Brain microvascular endothelial cell (primary cell): ENCODE measurements around the gene VDR.

ENCODE experiments used
- DNase-seq: peaks from one replicate; pipeline ENCODE4 v3.0.0-alpha.2; 2020
- H3K27ac ChIP-seq: fragments of 250-450 bp; sonication (Bioruptor Pico); 2 replicates; pipeline ENCODE4 v1.5.1; 2020; ENCODE audit warnings: mild to moderate bottlenecking, moderate library complexity
- H3K27me3 ChIP-seq: fragments of 250-450 bp; sonication (Bioruptor Pico); replicated peaks from 2 replicates; pipeline ENCODE4 v1.5.1; 2020; ENCODE audit warnings: mild to moderate bottlenecking
- H3K36me3 ChIP-seq: fragments of 250-450 bp; sonication (Bioruptor Pico); replicated peaks from 2 replicates; pipeline ENCODE4 v1.5.1; 2020; ENCODE audit warnings: mild to moderate bottlenecking
- H3K4me3 ChIP-seq: 2 replicates; pipeline ENCODE4 v1.5.1; 2011; ENCODE audit warnings: low read depth, mild to moderate bottlenecking, control low read depth, low read length, moderate library complexity
- in situ Hi-C: cut with HindIII; loops from 2 replicates; pipeline ENCODE4 v1.10.0; 2017; ENCODE audit warnings: low sequenced_read_pairs, low pct_ligation_motif_present
- TF ChIP-seq, protein P1 (sequence below): IDR thresholded peaks from 2 replicates; pipeline ENCODE4 v1.5.1; 2011; ENCODE audit warnings: low read depth, mild to moderate bottlenecking, moderate library complexity, low read length, control low read depth, inconsistent platforms; ENCODE audit errors: missing control alignments

VDR gene

GRCh38 chr12:47904713-47905709, at the start of gene VDR:
Gene VDR (minus strand): TSS chr12:47904994. CDS start chr12:47879113, 25,881 bp downstream.
- Histone ChIP-seq H3K4me3 (peak within 1 kb of the TSS; percentile 82), H3K36me3 (no peaks in the 10 kb centered on the region), H3K27me3 (peaks cover 6% of the 10 kb centered on the region), H3K27ac (peak within 1 kb of the TSS; percentile 19)
- in situ Hi-C loops: no loop called here
- TF ChIP-seq, protein P1, sequence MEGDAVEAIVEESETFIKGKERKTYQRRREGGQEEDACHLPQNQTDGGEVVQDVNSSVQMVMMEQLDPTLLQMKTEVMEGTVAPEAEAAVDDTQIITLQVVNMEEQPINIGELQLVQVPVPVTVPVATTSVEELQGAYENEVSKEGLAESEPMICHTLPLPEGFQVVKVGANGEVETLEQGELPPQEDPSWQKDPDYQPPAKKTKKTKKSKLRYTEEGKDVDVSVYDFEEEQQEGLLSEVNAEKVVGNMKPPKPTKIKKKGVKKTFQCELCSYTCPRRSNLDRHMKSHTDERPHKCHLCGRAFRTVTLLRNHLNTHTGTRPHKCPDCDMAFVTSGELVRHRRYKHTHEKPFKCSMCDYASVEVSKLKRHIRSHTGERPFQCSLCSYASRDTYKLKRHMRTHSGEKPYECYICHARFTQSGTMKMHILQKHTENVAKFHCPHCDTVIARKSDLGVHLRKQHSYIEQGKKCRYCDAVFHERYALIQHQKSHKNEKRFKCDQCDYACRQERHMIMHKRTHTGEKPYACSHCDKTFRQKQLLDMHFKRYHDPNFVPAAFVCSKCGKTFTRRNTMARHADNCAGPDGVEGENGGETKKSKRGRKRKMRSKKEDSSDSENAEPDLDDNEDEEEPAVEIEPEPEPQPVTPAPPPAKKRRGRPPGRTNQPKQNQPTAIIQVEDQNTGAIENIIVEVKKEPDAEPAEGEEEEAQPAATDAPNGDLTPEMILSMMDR: peak; percentile 56
- peak; percentile 61 for DNase-seq

DNA sequence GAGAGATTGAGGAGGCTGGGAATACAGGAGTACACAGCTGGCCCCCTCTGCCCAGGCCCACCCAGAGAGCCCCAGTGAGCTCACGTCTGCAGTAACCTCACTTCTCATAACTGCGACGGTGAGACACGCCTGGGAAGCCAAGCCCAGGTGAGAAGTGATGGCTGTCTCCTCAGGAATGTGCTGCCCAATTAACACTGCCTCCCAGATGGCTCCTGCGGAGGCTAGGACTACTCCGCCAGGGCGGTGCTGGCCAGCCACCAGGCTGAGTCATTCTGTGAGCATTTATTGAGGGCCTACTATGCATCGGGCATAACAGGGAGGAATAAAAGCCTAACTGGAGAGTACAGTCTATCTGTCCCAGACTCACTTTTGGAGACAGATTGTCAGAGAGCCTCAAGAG, 49.3 kb upstream of the VDR start:
- Histone ChIP-seq H3K4me3 (no peak overlapping the region), H3K27me3 (no peaks in the 10 kb centered on the region), H3K36me3 (no peaks in the 10 kb centered on the region), H3K27ac (no peak overlapping the region)
- in situ Hi-C loops: no loop called here
- TF ChIP-seq, protein P1: no peak
- no peak for DNase-seq

- H3K4me3 ChIP-seq: no peak overlapping the region
- H3K27ac ChIP-seq: no peak overlapping the region
- TF ChIP-seq, protein P1: no peak
- H3K36me3 ChIP-seq: no peaks in the 10 kb centered on the region
- in situ Hi-C loops: no loop called here
- no peaks in the 10 kb centered on the region for H3K27me3 ChIP-seq
- DNase-seq: no peak
Observed at GRCh38 chr12:47950856-47951468, 46.2 kb upstream of the VDR start.

DNA sequence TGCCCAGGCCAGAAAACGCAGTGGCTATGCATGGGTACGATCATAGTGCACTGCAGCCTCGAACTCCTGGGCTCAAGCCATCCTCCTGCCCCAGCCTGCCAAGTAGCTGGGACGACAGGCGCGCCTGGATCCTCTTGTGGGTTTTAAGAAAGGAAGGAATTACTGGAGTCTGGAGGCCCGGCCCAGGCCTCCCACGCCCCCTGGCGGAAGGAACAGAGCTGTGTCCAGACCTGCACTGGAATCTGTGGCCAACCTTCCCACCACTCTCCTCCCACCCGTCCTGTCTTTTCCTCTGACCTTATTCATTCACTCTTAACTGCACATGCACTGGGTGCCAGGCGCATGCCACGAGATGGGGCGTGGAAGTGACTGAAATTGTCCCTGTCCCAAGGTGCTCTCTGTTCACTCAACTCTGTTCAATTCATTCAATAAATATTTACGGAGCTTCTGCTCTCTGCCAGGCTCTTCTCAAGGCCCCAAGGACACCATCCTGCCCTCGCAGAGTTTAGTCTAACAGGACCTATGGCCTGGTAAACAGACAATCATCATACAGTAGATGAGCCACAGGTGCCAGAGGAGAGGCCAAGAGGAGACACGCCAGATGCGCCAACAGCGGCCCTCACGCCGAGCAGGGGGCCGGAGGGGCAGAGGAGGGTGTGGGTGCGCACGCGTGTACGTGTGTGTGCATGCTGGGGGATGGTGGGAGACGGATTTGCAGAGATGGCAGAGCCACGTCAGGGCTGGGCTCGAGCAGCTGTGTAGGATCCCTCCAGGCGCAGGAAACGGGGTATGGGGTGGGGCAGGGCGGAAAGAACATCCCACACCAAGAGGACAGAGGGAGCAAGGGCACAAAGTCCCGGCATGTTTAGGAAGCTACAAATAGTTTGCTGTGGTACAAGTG, 44.9 kb upstream of the VDR start:
- Histone ChIP-seq H3K27ac (no peak overlapping the region), H3K27me3 (no peaks in the 10 kb centered on the region), H3K4me3 (no peak overlapping the region), H3K36me3 (no peaks in the 10 kb centered on the region)
- in situ Hi-C loops: no loop called here
- DNase-seq: peak; percentile 61
- TF ChIP-seq, protein P1: peak; percentile 94

- in situ Hi-C loops: no loop called here
- Histone ChIP-seq H3K27ac (no peak overlapping the region), H3K4me3 (no peak overlapping the region), H3K36me3 (no peaks in the 10 kb centered on the region), H3K27me3 (no peaks in the 10 kb centered on the region)
- DNase-seq: no peak
- TF ChIP-seq, protein P1: no peak
Observed at GRCh38 chr12:47947341-47947740, 42.5 kb upstream of the VDR start.
